ENCODE measurements around the gene AGPAT2. TPM values are rescaled to one million over a fixed set of nuclear protein-coding genes. Genes with fewer than 3 reads are reported as not detected.

The AGPAT2 gene
- total RNA-seq, 1 donor = 31.5 TPM

DNA sequence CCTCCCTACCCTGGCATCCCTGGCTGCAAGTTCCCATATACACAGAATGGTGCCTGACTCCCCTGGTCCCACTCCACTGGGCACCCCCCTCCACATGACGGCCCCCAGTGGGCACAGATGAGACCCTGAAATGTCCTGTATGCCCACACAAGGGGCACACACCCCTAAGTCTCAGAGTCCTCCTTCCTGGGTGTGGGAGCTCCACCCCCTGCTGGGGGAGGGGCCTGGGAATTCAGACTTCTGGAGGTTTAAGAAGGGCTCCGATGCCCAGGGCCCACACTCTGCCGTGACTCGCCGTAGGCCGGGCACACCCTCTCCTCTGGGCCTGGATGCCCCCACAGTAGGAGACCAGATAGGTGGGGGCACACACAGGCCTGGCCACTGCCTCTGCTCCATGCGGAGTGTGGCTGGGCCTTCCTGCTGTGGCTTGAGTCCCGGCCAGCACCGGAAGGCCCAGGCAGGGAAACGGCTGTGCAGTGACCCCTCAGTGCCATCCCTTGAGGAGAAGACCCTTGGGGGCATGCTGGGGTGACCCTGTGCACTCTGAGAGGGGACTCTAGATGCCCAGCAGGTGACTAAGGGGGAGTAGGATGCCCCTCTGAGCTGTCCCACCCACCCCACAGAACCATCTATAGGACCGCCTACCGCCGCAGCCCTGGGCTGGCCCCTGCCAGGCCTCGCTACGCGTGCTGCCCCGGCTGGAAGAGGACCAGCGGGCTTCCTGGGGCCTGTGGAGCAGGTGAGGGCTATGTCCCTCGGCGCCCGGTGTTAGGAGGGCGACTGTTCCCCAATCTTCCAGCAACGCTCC is 18.1 kb downstream of the AGPAT2 start:
- H3K4me3 ChIP-seq (ENCODE audit: low read depth, low read length) = no peak overlapping the region
- DNase-seq (ENCODE audit: low read depth) = no peak
- no peak for TF ChIP-seq CTCF (IDR thresholded peaks at IDR 0.05; ENCODE audit: insufficient read depth, low read depth, low read length)

- TF ChIP-seq CTCF (IDR thresholded peaks at IDR 0.05; ENCODE audit: insufficient read depth, low read depth, low read length) = no peak
- DNase-seq (ENCODE audit: low read depth) = no peak
These were observed 19.1 kb downstream of the AGPAT2 start for GRCh38 chr9:136667940-136668760.

DNA sequence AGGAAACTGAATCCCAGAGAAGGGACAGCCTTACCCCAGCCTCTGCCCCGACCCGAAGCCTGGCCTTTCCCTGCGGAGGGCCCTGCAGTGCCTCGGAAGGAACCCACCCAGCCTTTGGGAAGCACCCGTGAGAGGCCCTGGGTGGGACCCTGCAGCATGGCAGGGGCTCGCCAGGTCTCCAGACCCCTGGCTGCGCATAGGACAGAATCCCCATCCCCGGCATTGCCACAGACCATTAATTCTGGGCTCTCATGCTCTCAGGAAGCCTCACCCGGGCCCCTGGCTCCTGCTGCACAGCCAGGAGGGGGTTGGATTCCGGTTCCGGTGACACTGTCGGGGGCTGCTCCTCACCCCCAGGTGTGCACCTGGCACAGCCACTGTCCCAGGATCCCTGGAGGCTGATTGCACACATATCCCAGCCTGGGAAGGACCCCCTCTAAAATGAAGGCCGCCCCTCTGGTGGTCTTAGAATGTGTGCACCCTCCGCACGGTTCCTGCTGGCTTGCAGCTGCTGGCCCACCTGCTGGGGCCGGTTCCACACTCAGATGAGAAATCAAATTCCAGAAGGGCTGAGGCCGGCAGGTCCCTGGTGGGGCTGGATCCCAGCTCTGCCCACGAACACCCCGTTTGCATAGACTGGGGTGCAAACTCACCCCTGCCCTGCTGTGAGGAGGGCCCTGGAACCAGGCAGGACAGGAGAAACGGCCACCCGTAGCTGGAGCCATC is 19.9 kb downstream of the AGPAT2 start:
- H3K4me3 ChIP-seq (ENCODE audit: low read depth, low read length) = no peak overlapping the region
- DNase-seq (ENCODE audit: low read depth) = no peak
- no peak for TF ChIP-seq CTCF (IDR thresholded peaks at IDR 0.05; ENCODE audit: insufficient read depth, low read depth, low read length)

More at GRCh38 chr9:136667940-136668760, 19.1 kb downstream of the AGPAT2 start:
- H3K4me3 ChIP-seq (ENCODE audit: low read depth, low read length) = no peak overlapping the region

GRCh38 chr9:136666372-136667213 is 20.7 kb downstream of the AGPAT2 start:
- no peak for DNase-seq (ENCODE audit: low read depth)
- TF ChIP-seq CTCF (IDR thresholded peaks at IDR 0.05; ENCODE audit: insufficient read depth, low read depth, low read length) = no peak
- H3K4me3 ChIP-seq (ENCODE audit: low read depth, low read length) = peak overlapping the region; percentile 34

GRCh38 chr9:136665704-136666371 is 21.4 kb downstream of the AGPAT2 start:
- no peak for DNase-seq (ENCODE audit: low read depth)
- no peak for TF ChIP-seq CTCF (IDR thresholded peaks at IDR 0.05; ENCODE audit: insufficient read depth, low read depth, low read length)
- peak overlapping the region; percentile 46 for H3K4me3 ChIP-seq (ENCODE audit: low read depth, low read length)

Measured in fibroblast of villous mesenchyme (primary cell).